ENCODE data around the gene ZBTB34.

- no peak for TF ChIP-seq POLR2AphosphoS5 (IDR thresholded peaks at IDR 0.05; ENCODE audit: low read depth, low read length)
- no peak for TF ChIP-seq POLR2A (IDR thresholded peaks at IDR 0.05; ENCODE audit: low read depth, low read length)
- TF ChIP-seq TAF1 (IDR thresholded peaks at IDR 0.05; ENCODE audit: borderline replicate concordance, low read depth, low read length), result no peak
Measured at GRCh38 chr9:126915846-126916543, 55.6 kb downstream of the ZBTB34 start.

Measured in GM12892 (cell line).